Subcutaneous abdominal adipose tissue (tissue), 5 donors: ENCODE results near the gene MMEL1.
"Not testable (repeated sequence)": the region's sequence is repeated elsewhere in the genome, so short reads cannot be mapped to it uniquely, and the experiment has no call there.

ENCODE experiments used
- H3K27ac ChIP-seq: one replicate; pipeline ENCODE4 v1.7.0; 2013; ENCODE audit warnings: low read depth, mild to moderate bottlenecking, inconsistent platforms, low read length, moderate library complexity
- H3K27me3 ChIP-seq, 5 donors: one replicate each; pipeline ENCODE4 v1.7.0; 2013; ENCODE audit warnings: low read length in 5 of 5, inconsistent platforms in 1 of 5; ENCODE audit not compliant: control insufficient read depth in 5 of 5, insufficient read depth in 4 of 5
- H3K36me3 ChIP-seq, 5 donors: one replicate each; pipeline ENCODE4 v1.7.0; 2013; ENCODE audit warnings: low read length in 5 of 5; ENCODE audit not compliant: control insufficient read depth in 5 of 5, insufficient read depth in 5 of 5
- H3K4me1 ChIP-seq, 5 donors: one replicate each; pipeline ENCODE4 v1.7.0; 2013; ENCODE audit warnings: low read length in 5 of 5, mild to moderate bottlenecking in 3 of 5, moderate library complexity in 1 of 5; ENCODE audit not compliant: control insufficient read depth in 5 of 5, insufficient read depth in 5 of 5
- H3K4me3 ChIP-seq, 5 donors: one replicate each; pipeline ENCODE4 v1.7.0; 2013; ENCODE audit warnings: low read length in 5 of 5, low read depth in 1 of 5
- H3K9ac ChIP-seq, 5 donors: one replicate each; pipeline ENCODE4 v1.7.0; 2013; ENCODE audit warnings: low read length in 5 of 5, mild to moderate bottlenecking in 4 of 5, moderate library complexity in 3 of 5
- H3K9me3 ChIP-seq, 5 donors: one replicate each; pipeline ENCODE4 v1.7.0; 2013; ENCODE audit warnings: low read length in 5 of 5; ENCODE audit not compliant: control insufficient read depth in 5 of 5
- donor health status: healthy.
- donor health status: healthy.
- donor health status: healthy.
- donor health status: healthy.
- donor health status: healthy.

MMEL1 gene

GRCh38 chr1:2652926-2653571, 20.2 kb upstream of the MMEL1 start:
- H3K4me3 ChIP-seq, H3K4me1 ChIP-seq, H3K9ac ChIP-seq, H3K36me3 ChIP-seq, H3K27ac ChIP-seq: not testable (repeated sequence)
- peaks cover 12 to 41% (median 37%) of the 10 kb centered on the region in 5 donors for H3K27me3 ChIP-seq
- H3K9me3 ChIP-seq = peaks cover 4 to 37% (median 32%) of the 10 kb centered on the region in 5 donors

- not testable (repeated sequence) for H3K9ac ChIP-seq, H3K27ac ChIP-seq, H3K36me3 ChIP-seq, H3K4me3 ChIP-seq, H3K4me1 ChIP-seq
- peaks cover 12 to 41% (median 37%) of the 10 kb centered on the region in 5 donors for H3K27me3 ChIP-seq
- H3K9me3 ChIP-seq = peaks cover 4 to 42% (median 36%) of the 10 kb centered on the region in 5 donors
Observed at GRCh38 chr1:2652152-2652925, 19.5 kb upstream of the MMEL1 start.

- H3K4me3 ChIP-seq = no peak overlapping the region
- peaks cover 12 to 39% (median 36%) of the 10 kb centered on the region in 5 donors for H3K27me3 ChIP-seq
- H3K4me1 ChIP-seq = no peaks in the 10 kb centered on the region
- no peak overlapping the region for H3K9ac ChIP-seq
- H3K27ac ChIP-seq = no peak overlapping the region
- peaks cover 4 to 55% (median 42%) of the 10 kb centered on the region in 5 donors for H3K9me3 ChIP-seq
- no peaks in the 10 kb centered on the region for H3K36me3 ChIP-seq
Observed at GRCh38 chr1:2650967-2651645, 18.3 kb upstream of the MMEL1 start.

GRCh38 chr1:2646837-2647236, 14.0 kb upstream of the MMEL1 start:
- Histone ChIP-seq H3K36me3 (no peaks in the 10 kb centered on the region), H3K27ac (no peak overlapping the region), H3K4me1 (peaks cover 0 to 19% (median 17%) of the 10 kb centered on the region in 5 donors), H3K4me3 (no peak overlapping the region), H3K9ac (no peak overlapping the region), H3K9me3 (peaks cover 2 to 36% (median 30%) of the 10 kb centered on the region in 5 donors), H3K27me3 (peaks cover 0 to 11% (median 7%) of the 10 kb centered on the region in 5 donors)

DNA sequence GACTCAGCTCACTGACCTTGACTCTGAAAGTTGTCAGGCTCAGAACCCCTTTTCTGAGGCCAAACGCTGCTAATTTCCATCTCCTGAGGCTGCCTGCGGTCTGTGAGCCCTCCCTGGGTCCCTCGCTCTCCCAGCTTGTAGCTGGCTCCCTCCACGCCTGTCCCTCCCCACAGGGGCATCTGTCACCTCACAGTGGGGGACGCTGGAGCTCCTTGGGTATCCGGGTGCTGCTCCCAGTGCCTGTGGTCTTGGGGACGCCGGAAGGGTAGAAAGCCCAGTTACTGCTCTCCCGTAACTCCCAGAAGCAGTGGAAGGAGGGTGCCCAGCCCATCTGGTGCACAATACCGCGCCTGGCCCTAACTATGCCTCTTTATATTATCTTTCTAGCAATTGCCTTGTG, 13.0 kb upstream of the MMEL1 start:
- no peak overlapping the region for H3K27ac ChIP-seq
- no peaks in the 10 kb centered on the region for H3K36me3 ChIP-seq
- peaks cover 2 to 36% (median 30%) of the 10 kb centered on the region in 5 donors for H3K9me3 ChIP-seq
- H3K9ac ChIP-seq = no peak overlapping the region
- no peak overlapping the region for H3K4me3 ChIP-seq
- H3K4me1 ChIP-seq = peaks cover 0 to 26% (median 22%) of the 10 kb centered on the region in 5 donors
- peaks cover 0 to 3% (median 0%) of the 10 kb centered on the region in 5 donors for H3K27me3 ChIP-seq

DNA sequence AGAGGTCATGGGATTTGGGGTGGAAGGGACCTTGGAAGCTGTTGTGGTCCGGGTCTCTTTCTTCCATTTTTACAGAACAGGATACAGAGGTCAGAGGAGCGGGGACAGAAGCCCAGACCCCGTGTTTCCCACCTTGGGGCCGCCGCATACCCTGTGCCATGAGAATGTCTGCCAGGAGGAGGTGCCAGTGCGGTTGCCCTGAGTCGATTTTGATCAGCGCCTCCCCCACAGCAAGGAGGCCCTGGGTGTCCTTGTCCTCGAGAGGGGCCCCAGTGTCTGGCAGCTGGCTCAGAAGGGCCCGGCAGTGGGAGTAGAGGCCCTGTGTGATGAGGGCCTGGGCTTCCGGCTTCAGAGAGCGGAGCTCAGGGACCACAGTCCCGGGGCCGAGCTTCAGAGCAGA, 12.3 kb upstream of the MMEL1 start:
- no peak overlapping the region for H3K4me3 ChIP-seq
- H3K9me3 ChIP-seq = peaks cover 2 to 36% (median 30%) of the 10 kb centered on the region in 5 donors
- no peaks in the 10 kb centered on the region for H3K36me3 ChIP-seq
- no peaks in the 10 kb centered on the region for H3K27me3 ChIP-seq
- H3K9ac ChIP-seq = no peak overlapping the region
- H3K27ac ChIP-seq = no peak overlapping the region
- H3K4me1 ChIP-seq = peaks cover 0 to 26% (median 22%) of the 10 kb centered on the region in 5 donors

DNA sequence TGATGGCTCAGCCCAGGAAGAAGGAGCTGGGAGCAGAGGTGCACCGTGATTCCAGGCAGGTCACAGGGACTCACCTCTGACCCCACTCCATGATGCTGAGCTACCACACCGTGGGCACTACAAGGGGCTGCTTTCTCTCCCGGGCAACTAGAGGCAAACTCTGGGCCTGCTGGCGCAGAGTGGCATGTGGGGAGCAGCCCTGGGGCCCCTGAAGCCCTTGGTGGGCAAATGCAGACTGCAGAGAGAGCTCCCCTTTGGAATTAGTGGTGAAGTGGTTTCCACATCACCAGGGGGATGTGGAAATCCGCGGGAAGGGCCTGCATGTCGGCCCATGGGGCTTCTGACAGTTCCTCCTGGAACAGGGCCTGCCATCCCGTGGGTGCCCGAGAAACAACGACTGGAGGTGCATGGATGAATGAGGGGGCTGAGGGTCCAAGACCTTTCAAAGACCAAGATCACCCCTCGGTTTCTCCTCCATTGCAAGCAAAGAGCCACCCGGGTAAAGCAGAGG, 11.8 kb upstream of the MMEL1 start:
- Histone ChIP-seq H3K9ac (no peak overlapping the region), H3K4me1 (peaks cover 0 to 26% (median 22%) of the 10 kb centered on the region in 5 donors), H3K9me3 (peaks cover 2 to 36% (median 30%) of the 10 kb centered on the region in 5 donors), H3K4me3 (no peak overlapping the region), H3K36me3 (no peaks in the 10 kb centered on the region), H3K27ac (no peak overlapping the region), H3K27me3 (no peaks in the 10 kb centered on the region)

- H3K4me3 ChIP-seq = no peak overlapping the region
- no peaks in the 10 kb centered on the region for H3K36me3 ChIP-seq
- peaks cover 2 to 36% (median 30%) of the 10 kb centered on the region in 5 donors for H3K9me3 ChIP-seq
- peaks cover 0 to 4% (median 0%) of the 10 kb centered on the region in 5 donors for H3K27me3 ChIP-seq
- H3K27ac ChIP-seq = no peak overlapping the region
- H3K4me1 ChIP-seq = peaks cover 0 to 26% (median 22%) of the 10 kb centered on the region in 5 donors
- no peak overlapping the region for H3K9ac ChIP-seq
Observed at GRCh38 chr1:2644171-2644570, 11.4 kb upstream of the MMEL1 start.

- no peaks in the 10 kb centered on the region for H3K36me3 ChIP-seq
- H3K4me1 ChIP-seq = peaks cover 0 to 26% (median 22%) of the 10 kb centered on the region in 5 donors
- peak overlapping the region in 2 of 5 donors; percentile 90 to 96 for H3K9ac ChIP-seq
- H3K9me3 ChIP-seq = peaks cover 2 to 29% (median 24%) of the 10 kb centered on the region in 5 donors
- H3K27ac ChIP-seq = no peak overlapping the region
- peak overlapping the region in 4 of 5 donors; percentile 69 to 90 (median 86) for H3K4me3 ChIP-seq
- peaks cover 0 to 4% (median 0%) of the 10 kb centered on the region in 5 donors for H3K27me3 ChIP-seq
Observed at GRCh38 chr1:2643414-2644077, 10.7 kb upstream of the MMEL1 start.
